ENCODE data around the gene VPS45.

VPS45 gene

GRCh38 chr1:150187560-150187931, 120.0 kb downstream of the VPS45 start:
- H3K27me3 ChIP-seq (replicated peaks) = no peaks in the 10 kb centered on the region
- no peak for DNase-seq
- H3K4me3 ChIP-seq (ENCODE audit: low read depth, low read length) = no peak overlapping the region
- no peaks in the 10 kb centered on the region for H3K36me3 ChIP-seq (replicated peaks)
- H3K27ac ChIP-seq = no peak overlapping the region
- TF ChIP-seq CTCF (IDR thresholded peaks at IDR 0.05; ENCODE audit: low read depth, low read length, missing control alignments) = no peak
- in situ Hi-C loops (cut with HindIII; ENCODE audit: low pct_ligation_motif_present, low sequenced_read_pairs) = loop anchor here (25.0 kb wide), 1 partner anchor 100 kb away; no protein-coding TSS in a partner anchor

GRCh38 chr1:150192012-150192411, 124.4 kb downstream of the VPS45 start:
- Histone ChIP-seq H3K27me3 (replicated peaks) (no peaks in the 10 kb centered on the region), H3K36me3 (replicated peaks) (no peaks in the 10 kb centered on the region), H3K27ac (peak overlapping the region; percentile 61), H3K4me3 (ENCODE audit: low read depth, low read length) (no peak overlapping the region)
- no peak for TF ChIP-seq CTCF (IDR thresholded peaks at IDR 0.05; ENCODE audit: low read depth, low read length, missing control alignments)
- peak; percentile 88 for DNase-seq
- in situ Hi-C loops (cut with HindIII; ENCODE audit: low pct_ligation_motif_present, low sequenced_read_pairs) = loop anchor here (25.0 kb wide), 1 partner anchor 105 kb away; no protein-coding TSS in a partner anchor

- Histone ChIP-seq H3K27me3 (replicated peaks) (no peaks in the 10 kb centered on the region), H3K4me3 (ENCODE audit: low read depth, low read length) (no peak overlapping the region), H3K36me3 (replicated peaks) (no peaks in the 10 kb centered on the region), H3K27ac (peak overlapping the region; percentile 95)
- in situ Hi-C loops (cut with HindIII; ENCODE audit: low pct_ligation_motif_present, low sequenced_read_pairs) = loop anchor here (25.0 kb wide), 1 partner anchor 107 kb away; no protein-coding TSS in a partner anchor
- no peak for TF ChIP-seq CTCF (IDR thresholded peaks at IDR 0.05; ENCODE audit: low read depth, low read length, missing control alignments)
- peak; percentile 93 for DNase-seq
These were observed 126.9 kb downstream of the VPS45 start for GRCh38 chr1:150194381-150195031.

Measured in brain microvascular endothelial cell (primary cell).